GM21367 (cell line): Measurements from ENCODE around the gene AKIP1.
A peak's percentile ranks its signal among the peaks of the same experiment; 100 is the strongest.
"Not testable (repeated sequence)": the region's sequence is repeated elsewhere in the genome, so short reads cannot be mapped to it uniquely, and the experiment has no call there.

Experiments
- ATAC-seq: cut with Tn5 transposase; IDR thresholded peaks from one replicate; pipeline ENCODE4 v1.9.1; 2021; ENCODE audit not compliant: unreplicated experiment

Gene AKIP1, protein sequence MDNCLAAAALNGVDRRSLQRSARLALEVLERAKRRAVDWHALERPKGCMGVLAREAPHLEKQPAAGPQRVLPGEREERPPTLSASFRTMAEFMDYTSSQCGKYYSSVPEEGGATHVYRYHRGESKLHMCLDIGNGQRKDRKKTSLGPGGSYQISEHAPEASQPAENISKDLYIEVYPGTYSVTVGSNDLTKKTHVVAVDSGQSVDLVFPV

DNA sequence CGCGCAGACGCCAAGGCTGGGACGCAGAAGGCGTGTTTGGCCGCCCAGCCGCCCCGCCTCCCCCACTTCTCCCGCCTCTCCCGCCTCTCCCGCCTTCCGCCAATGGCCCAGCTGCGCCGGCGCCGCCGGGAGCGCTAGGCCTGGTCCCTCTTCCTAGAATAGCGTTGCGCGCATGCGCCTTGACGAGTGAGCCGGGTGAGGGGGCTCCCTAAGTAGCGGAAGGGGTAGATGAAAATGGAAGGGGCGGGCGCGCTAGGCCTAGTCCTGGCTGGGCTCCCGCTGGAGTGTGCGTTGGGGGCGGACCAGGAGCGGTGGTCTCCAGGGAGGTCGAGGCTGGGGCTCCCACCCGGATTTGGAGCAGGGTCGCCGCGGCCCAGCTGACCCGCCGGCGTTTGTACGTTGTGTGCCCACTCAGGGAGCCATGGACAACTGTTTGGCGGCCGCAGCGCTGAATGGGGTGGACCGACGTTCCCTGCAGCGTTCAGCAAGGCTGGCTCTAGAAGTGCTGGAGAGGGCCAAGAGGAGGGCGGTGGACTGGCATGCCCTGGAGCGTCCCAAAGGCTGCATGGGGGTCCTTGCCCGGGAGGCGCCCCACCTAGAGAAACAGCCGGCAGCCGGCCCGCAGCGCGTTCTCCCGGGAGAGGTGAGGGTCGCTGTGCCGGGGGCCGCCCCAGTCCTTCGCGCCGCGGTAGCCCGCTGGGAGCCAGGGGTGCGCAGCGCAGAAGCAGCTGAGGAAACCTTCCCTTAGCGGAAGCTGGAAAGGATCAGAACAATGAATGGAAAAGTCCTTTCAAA, at the start of gene AKIP1:
AKIP1 (plus strand) TSS at position 161 of the 795 bp plus-strand sequence; CDS start at position 422, 261 bp downstream.
- peak; percentile 55 for ATAC-seq

DNA sequence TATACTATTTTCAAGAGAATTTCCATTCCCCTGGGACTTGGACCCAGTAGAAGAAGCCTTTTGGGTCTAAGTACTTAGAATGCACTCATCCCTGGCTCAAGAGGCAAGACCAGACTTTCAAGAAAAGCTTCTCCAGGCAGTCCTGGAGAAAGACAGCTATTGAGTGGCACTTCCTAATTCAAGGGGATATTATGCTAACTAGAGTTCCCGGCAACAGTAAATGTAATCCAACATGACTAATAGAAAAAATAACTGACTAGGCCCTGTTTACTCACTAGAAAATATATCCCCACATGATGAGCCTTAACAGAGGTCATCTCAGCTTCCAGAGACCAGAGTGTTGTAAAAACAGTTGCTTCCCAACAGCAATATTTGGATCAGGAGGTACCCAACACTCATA, 47.2 kb upstream of the AKIP1 start:
- ATAC-seq = no peak

DNA sequence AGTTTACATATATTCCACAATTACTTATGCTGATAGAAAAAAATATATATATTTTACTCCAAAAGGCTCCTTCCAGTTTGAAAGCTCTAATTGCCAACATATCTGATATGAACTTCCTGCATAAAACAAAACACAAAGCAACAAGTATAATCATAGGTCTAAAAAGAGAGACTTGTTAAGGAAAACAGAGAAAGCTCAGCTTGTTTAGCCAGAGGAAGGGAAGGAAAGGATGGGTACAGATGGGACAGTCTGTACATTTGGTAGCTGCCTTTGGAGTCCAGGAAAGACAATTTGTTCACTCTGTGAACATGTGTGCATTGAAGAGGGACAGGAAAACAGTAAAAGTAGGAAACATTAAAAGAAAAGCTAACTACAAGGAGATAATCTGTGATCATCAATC, 45.7 kb upstream of the AKIP1 start:
- ATAC-seq = no peak

DNA sequence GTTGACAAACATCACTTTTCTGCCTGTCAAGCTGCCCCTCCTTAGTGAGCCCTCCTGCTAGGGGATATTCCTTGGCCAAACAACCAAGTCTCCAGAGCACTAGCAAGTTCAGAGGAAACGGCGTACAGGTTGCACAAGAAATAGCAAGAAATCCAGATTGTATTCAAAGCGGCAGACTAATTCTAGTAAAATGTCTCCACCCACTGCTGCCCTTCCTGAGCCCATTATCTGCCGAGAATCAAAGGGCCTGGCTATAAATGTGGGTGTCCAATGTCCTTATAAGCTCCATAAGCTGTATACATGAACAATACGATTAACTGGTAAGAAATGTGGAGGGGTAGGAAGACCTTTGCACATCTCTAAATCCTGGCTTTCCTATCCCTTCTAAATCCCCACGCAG, 44.0 kb upstream of the AKIP1 start:
- no peak for ATAC-seq

DNA sequence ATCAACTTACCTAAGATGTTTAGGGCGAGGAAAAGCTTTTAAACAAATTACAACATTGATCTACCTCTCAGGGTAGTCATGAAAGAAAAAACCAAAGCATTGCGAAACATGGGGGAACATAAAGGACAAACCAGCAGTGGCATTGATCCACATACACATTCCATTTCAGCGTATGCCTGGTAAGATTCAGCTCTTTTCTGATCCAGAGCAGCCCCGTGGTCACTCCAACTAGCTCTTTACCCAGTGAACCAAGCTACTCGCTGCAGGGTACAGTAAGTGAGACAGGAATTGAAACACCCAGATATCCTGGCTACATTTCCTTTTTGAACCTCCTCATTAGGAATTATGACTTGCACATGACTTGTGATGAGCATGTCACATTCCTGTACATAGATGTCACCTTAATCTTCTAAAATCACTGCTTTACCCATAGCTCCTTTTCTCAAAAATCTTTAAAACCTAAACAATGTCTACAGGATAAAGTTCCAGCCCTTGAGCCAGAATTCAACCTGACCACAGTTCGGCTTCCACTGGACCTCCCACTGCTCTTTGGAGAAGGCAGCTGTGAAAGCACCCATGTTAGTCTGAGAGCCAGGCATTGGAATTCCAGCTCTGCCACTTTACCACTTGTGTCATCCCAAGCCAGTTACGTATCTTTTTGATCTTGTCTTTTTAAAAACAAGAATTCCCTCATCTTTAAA, 42.9 kb upstream of the AKIP1 start:
- ATAC-seq = no peak

DNA sequence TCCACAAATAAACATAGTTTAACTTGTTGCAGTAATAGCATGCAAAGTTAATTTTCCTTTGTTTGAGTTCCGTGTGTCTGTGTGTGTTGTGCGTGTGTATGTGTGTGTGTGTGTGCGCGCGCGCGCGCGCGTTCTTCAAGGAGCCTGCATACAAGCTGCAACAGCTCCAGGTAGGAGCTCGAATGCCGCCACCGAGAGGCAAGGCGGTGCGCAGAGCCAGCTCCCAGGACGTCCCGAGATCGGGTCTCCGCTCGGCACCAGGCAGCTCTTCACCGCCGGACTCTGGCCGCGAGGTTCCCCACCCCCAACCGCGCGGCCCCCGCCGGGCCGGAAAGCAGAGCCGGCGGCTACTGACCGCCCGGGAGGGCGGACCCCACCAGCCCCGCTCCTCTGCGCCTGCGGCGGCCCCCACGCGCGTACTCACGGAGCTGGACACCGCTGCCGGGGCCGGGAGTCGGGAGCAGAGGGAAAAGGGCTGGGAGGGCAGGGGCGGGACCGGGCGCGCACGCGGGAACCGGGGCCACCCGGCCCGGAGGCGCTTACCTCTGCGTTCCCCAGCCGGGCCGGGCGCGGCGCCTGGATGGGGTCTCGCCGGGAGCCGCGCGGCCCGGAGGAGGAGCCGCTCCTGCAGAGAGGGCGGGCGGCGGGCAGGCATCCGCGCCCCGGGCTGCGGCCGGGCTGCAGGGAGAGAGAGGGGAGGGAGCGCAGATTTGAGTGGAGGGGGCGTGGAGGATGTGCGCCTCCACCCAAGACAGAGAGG, 40.4 kb upstream of the AKIP1 start:
- no peak for ATAC-seq

DNA sequence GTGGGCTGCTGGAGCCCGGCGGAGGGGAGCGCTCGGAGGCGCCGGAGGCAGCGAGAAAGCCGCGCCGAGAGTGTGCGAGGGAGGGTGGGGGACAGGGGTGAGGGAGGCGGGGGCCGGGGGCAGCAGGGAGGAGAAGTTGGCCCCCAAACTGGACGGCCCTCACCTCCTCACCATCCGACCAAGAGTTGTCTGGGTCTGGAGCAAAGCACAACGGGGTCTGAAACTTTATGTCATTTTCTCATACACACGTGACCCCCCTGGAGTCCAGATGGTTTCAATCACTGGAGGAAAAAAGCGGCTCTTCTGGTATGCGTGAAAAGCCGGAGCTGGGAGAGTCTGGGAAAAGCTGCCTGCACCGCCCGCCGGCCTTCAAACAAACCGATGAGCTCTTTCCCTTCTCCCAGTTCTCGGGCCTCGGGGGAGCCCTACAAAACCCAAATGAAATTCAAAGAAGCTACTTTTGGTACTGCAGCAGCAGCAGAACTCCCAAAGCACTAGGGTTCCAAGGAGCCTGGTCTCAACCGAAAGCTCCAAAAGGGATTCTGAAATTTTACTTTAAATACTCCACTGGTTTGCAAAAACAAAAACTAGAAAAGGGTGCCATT, 39.7 kb upstream of the AKIP1 start:
- no peak for ATAC-seq

DNA sequence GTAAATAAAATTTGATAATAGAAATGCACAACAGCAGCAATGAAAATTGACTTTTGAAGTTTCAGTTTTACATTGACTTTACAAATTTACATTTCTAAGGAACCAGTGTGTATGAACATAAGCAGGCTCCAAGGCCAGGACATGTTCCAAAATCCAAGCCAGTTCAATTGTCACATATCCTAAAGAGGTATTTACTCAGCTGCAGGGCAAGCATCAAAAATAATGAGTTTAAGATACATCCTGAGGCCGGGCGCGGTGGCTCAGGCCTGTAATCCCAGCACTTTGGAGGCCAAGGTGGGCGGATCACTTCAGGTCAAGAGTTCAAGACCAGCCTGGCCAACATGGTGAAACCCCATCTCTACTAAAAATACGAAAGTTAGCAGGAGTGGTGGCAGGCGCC, 39.0 kb upstream of the AKIP1 start:
- no peak for ATAC-seq

DNA sequence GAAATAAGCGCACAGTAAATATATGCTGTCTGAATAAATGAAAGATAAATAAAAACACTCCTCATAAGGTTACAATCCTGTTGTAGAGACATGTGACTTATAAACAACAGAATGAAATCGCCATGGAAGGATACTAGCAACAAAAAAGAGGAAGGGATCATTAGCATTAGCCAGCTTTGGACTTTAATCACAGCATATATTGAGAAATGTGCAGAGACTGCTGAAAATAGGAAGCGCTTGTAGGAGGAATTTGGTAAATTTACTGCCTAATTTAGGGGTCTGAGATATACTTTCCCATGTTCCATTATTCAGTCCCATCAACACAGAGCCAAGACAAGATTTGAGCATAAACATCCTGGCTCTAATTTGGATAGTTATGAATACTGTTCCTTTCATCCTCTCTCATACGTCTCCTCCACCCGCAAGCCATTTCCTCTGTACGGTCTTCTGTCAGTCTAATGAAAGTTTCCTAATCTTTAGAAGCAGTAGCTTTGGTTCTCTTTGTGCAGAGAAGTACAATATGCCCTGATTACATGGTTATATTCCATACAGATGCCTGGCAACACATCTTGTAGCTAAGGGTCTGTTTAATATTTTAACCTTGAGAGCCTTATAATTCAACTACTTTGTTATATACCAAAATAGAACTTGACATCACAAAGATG, 37.1 kb upstream of the AKIP1 start:
- ATAC-seq = no peak

DNA sequence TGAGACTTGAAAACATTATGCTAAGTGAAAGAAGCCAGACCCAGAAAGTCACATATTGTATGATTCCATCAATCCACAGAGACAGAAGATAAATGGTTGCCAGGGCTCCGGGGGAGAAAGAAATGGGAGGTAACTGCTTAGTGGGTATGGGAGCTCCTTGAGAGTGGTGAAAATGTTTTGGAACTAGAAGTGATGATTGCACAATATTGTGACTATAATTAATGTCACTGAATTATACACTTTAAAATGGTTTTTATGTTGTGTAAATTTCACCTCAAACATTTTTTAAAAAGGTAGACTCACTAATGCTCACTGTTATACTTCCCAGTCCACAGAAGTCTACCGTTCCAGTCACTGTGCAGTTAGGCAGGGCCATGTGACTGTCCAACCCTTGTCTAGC, 32.2 kb upstream of the AKIP1 start:
- no peak for ATAC-seq

DNA sequence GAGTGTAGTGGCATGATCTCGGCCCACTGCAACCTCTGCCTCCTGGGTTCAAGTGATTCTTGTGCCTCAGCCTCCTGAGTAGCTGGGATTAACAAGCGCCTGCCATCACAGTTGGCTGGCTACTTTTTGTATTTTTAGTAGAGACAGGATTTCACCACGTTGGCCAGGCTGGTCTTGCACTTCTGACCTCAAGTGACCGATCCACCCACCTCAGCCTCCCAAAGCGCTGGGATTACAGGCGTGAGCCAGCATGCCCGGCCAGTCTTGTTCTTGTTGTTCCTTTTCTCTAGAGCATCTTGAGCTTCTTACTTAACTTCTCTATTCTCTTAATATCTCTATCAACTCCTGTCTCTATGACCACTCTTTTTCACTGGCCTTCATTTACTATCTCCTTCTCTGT, 29.4 kb upstream of the AKIP1 start:
- ATAC-seq = not testable (repeated sequence)

DNA sequence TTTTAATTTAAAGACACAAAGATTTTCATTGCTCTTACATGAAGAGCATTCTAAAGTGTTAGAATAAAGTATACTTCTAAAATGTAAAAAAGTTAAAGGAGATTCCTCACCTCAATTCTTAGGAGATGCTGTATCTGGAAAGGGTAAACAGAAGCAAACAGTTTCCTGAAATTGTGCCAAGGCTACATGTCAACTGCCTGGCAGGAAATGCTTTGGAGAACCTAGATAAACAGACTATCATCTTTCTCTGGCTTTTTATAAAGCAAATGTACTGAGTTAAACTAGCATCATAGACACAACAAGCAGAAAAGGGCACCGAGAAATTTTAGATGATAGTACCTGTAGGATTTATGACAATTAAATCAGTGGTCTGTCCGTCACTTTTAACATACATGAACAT, 24.7 kb upstream of the AKIP1 start:
- ATAC-seq = no peak

DNA sequence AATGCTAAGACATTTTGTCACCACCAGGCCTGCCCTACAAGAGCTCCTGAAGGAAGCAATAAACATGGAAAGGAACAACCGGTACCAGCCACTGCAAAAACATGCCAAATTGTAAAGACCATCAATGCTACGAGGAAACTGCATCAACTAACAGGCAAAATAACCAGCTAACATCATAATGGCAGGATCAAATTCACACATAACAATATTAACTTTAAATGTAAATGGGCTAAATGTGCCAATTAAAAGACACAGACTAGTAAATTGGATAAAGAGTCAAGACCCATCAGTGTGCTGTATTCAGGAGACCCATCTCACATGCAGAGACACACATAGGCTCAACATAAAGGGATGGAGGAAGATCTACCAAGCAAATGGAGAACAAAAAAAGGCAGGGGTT, 19.8 kb upstream of the AKIP1 start:
- not testable (repeated sequence) for ATAC-seq

DNA sequence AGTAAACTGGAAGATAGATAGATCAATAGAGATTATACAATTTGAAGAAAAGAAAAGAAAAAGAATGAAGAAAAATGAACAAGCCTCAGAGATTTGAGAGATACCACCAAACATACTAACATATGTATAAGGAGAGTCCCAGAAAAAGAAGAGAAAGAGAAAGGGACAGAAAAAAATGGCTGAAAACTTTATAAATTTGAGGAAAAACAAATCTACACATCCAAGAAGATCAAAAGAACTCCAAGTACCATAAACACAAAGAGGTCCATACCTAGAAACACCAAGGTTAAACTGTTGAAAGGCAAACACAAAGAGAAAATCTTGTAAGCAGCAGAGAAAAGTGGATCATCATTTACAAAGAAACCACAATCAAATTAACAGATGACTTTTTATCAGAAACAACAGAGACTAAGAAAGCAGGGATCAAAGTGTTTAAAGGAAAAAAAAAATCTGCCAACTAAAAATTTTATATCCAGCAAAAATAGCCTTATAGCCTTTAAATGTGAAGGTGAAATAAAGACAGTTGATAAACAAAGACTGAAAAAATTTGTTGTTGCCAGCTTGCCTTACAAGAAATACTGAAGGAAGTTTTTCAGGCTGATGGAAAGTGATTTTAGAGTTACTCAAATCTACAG, 11.8 kb upstream of the AKIP1 start:
- no peak for ATAC-seq

DNA sequence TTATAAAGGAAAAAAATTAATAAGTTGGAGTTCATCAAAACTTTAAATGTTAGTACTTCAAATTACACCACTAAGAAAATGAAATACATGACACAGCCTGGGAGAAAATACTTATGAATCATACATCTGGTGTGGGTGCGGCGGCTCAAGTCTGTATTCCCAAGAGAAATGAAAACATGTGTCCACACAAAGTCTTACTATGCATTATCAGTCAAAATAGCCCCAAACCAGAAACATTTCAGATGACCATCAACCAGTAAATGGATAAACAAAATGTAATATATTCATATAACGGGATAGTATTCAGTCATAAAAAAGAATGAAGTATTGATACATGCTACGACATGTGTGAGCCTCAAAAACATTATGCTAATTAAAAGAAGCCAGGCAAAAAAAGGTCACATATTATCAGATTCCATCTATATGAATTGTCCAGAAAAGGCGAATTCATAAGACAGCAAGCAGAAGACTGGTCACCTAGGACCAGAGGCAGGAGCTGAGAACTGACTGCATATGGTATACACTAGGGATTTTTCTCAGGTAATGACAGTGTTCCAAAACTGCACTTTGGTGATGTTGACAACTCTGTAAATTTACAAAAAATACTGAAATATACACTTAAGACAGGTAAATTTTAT, 5.3 kb upstream of the AKIP1 start:
- no peak for ATAC-seq

DNA sequence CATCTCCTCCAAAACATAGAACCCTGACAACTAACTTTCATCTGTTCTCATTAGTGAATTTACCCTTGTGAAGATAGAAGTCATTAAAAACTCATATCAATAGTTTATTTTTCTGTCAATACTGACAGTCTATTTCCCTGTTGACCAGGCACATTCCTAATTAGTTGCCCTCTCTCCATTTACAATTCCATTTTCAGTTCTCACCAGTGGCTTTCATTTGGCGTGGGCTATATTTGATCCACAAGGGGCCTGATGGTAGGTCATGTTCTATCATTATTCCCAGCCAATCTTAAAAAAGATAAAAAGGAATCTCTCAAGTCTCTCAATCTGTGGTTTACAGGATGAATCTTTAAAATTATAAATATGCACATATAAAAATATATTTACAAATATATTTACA, 3.9 kb upstream of the AKIP1 start:
- ATAC-seq = no peak

DNA sequence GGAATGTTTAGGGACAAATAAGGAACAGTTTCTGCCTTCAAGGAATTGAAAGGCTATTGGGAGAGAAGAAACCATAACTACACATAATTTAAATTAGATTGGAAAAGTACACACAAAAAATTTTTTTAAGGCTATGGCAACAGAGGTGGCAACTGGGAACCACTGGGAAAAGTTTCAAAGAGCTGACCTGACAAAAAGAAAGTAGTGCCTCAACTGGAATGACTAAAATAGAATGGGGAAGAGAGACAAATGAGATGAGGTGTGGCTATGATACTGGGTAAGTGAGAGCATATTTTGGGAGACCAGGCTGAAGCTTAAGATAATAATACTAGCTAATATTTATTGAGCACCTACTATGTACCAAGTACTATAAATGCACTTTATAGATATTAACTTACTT, 2.9 kb upstream of the AKIP1 start:
- no peak for ATAC-seq

DNA sequence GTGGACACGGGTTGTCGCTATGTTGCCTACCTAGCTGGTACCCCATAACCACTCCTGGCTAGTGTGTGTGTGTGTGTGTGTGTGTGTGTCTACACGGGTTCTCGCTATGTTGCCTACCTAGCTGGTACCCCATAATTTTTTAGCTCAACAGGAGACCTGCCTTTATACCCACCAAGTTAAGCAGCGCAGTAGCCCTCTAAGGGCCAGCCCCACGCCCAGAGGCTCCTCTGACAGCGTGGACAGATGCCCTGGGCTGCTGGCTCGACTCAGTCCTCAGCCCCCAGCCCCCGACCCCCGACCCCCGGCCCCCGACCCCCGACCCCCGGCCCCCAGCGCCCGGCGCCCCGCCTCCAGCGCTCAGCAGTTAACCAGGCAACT, 351 bp upstream of the AKIP1 start:
- ATAC-seq = peak; percentile 5

DNA sequence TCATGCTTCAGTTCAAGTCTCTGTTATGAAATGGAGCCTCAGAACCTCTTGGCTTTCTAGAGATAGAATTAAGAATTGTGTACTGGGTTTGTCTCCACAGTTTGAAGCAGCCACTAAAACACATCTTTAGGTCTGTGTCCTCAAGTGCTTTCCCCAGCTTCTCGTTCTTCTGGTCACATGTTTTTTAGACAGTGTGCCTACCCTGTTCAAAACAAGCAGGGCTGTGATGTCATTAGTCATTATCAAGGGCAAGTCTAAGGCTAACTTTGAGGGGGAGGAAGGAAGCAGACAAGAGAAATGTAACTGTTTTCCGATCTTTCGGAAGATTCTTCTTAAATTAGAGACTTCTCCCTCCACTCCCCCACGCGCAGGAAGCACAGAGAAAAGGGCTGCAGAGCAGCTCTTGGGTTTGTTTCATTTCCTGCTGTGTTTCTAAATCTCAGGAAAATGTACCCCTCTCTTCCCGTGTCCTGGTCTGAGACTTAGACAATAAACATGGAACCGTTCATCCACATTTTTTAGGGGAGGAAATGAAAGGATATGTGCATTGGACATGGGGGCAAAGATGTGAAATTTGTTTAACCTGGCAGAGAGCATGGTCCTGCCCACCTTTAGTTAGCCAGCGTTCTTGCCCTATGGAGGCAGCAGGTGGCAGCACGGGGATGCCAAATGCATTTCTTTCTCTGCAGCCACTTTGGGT, 3.1 kb downstream of the AKIP1 start:
- no peak for ATAC-seq
